Calu3 (cell line): ENCODE measurements around the gene CLDN1. TPM values are rescaled to one million over a fixed set of nuclear protein-coding genes. Genes with fewer than 3 reads are reported as not detected.

Experiments
- BruUV-seq: library from RNA; stranded (reverse); fragments of 400-500 nt; replicated peaks from 2 replicates; lab custom pipeline; 2021; lab: Mats Ljungman, UMichigan
- CTCF ChIA-PET: fragments of 300-600 bp; sonication (Branson Sonifier 250); formaldehyde crosslinking; loops from one replicate; lab custom pipeline; 2022; ENCODE audit warnings: antibody characterized with exemption; lab: Charles Lee
- DNase-seq: peaks from one replicate; pipeline ENCODE4 v3.0.0; 2022
- H3K27ac Mint-ChIP-seq: one replicate; pipeline ENCODE4 v1.8.0; 2022; ENCODE audit warnings: mixed read lengths; ENCODE audit not compliant: unreplicated experiment
- H3K27me3 Mint-ChIP-seq: one replicate; pipeline ENCODE4 v1.8.0; 2022; ENCODE audit warnings: mixed read lengths; ENCODE audit not compliant: unreplicated experiment
- H3K36me3 Mint-ChIP-seq: one replicate; pipeline ENCODE4 v1.8.0; 2022; ENCODE audit warnings: mild to moderate bottlenecking, moderate library complexity, mixed read lengths; ENCODE audit not compliant: insufficient read depth, unreplicated experiment
- H3K4me1 Mint-ChIP-seq: one replicate; pipeline ENCODE4 v1.8.0; 2022; ENCODE audit warnings: mild to moderate bottlenecking, low read depth, mixed read lengths; ENCODE audit not compliant: unreplicated experiment
- H3K4me3 Mint-ChIP-seq: one replicate; pipeline ENCODE4 v1.8.0; 2022; ENCODE audit warnings: mild to moderate bottlenecking, low read depth, moderate library complexity, mixed read lengths; ENCODE audit not compliant: unreplicated experiment
- H3K9me3 Mint-ChIP-seq: one replicate; pipeline ENCODE4 v1.8.0; 2022; ENCODE audit warnings: low read depth, mixed read lengths; ENCODE audit not compliant: unreplicated experiment
- CTCF ChIP-seq: fragments of 200-600 bp; IDR thresholded peaks from one replicate; pipeline ENCODE4 v1.8.0; 2022; ENCODE audit warnings: antibody characterized with exemption; ENCODE audit not compliant: unreplicated experiment
- intact Hi-C: fragments of 100-400 bp; cut with micrococcal nuclease; formaldehyde crosslinking; loops from one replicate; pipeline ENCODE4 v1.10.0; 2022; ENCODE audit not compliant: unreplicated experiment
- total RNA-seq: library from RNA; stranded (reverse); gene quantifications from 2 replicates; pipeline ENCODE4 v1.2.3, GENCODE V29; 2022

CLDN1 gene
- total RNA-seq, 1 experiment from 2014 or later, result 253 TPM

DNA sequence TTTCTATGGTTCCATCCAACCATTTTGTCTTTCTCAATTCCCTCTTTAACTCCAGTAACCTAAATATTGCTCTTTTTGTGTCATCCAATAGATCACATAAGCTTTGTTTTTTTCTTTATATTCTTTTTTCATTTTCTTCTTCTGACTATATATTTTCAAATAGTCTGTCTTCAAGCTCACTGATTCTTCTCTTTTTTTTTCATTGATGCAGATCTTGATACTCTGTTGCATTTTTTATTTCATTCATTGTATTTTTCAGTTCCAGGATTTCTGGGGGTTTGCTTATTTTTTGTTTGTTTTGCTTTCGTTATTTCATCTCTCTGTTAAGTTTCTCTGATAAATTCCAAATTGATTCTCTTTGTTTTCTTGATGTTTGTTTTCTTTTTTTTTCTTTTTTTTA, 36.2 kb downstream of the CLDN1 start:
- DNase-seq, result no peak

GRCh38 chr3:190281308-190282051, 40.8 kb downstream of the CLDN1 start:
- CTCF ChIA-PET, result no interaction called here
- BruUV-seq, result no TSS peak
- Mint-ChIP-seq H3K4me1 (peaks cover 9% of the 10 kb centered on the region), H3K27ac (no peak overlapping the region), H3K36me3 (no peaks in the 10 kb centered on the region), H3K4me3 (no peak overlapping the region), H3K9me3 (peaks cover 7% of the 10 kb centered on the region), H3K27me3 (no peaks in the 10 kb centered on the region)
- no peak for TF ChIP-seq CTCF
- intact Hi-C loops, result no loop called here
- no peak for DNase-seq

More for the DNA sequence above, 36.2 kb downstream of the CLDN1 start:
- intact Hi-C loops, result no loop called here
- no peaks in the 10 kb centered on the region for H3K27me3 Mint-ChIP-seq
- BruUV-seq, result no TSS peak
- H3K36me3 Mint-ChIP-seq, result no peaks in the 10 kb centered on the region
- CTCF ChIA-PET, result no interaction called here
- no peak overlapping the region for H3K27ac Mint-ChIP-seq
- peaks cover 7% of the 10 kb centered on the region for H3K4me1 Mint-ChIP-seq
- H3K9me3 Mint-ChIP-seq, result peaks cover 10% of the 10 kb centered on the region
- no peak for TF ChIP-seq CTCF
- H3K4me3 Mint-ChIP-seq, result no peak overlapping the region

- H3K4me3 Mint-ChIP-seq, result no peak overlapping the region
- no peak overlapping the region for H3K27ac Mint-ChIP-seq
- BruUV-seq, result no TSS peak
- TF ChIP-seq CTCF, result no peak
- H3K9me3 Mint-ChIP-seq, result no peaks in the 10 kb centered on the region
- H3K36me3 Mint-ChIP-seq, result no peaks in the 10 kb centered on the region
- H3K4me1 Mint-ChIP-seq, result peaks cover 9% of the 10 kb centered on the region
- intact Hi-C loops, result no loop called here
- DNase-seq, result no peak
- CTCF ChIA-PET, result interaction anchor here (0.6 to 1.6 kb wide), 4 partner anchors 14 to 238 kb away, joined by 3 to 6 read pairs (median 5); partner anchors contain the start of gene CLDN1
- no peaks in the 10 kb centered on the region for H3K27me3 Mint-ChIP-seq
Measured at GRCh38 chr3:190279690-190280089, 42.6 kb downstream of the CLDN1 start.

GRCh38 chr3:190272747-190273146, 49.5 kb downstream of the CLDN1 start:
- no peak for DNase-seq
- CTCF ChIA-PET, result no interaction called here
- no peak overlapping the region for H3K27ac Mint-ChIP-seq
- H3K4me1 Mint-ChIP-seq, result peaks cover 14% of the 10 kb centered on the region
- no peaks in the 10 kb centered on the region for H3K36me3 Mint-ChIP-seq
- BruUV-seq, result no TSS peak
- H3K27me3 Mint-ChIP-seq, result no peaks in the 10 kb centered on the region
- intact Hi-C loops, result no loop called here
- H3K4me3 Mint-ChIP-seq, result no peak overlapping the region
- peaks cover 3% of the 10 kb centered on the region for H3K9me3 Mint-ChIP-seq
- TF ChIP-seq CTCF, result no peak
